SHP77 (cell line): ENCODE results near the gene ATP5PO.

Experiments
- DNase-seq, 2 experiments: peaks; one replicate each; lab custom pipeline; 2025; lab: John Stamatoyannopoulos, UW

ATP5PO gene

DNA sequence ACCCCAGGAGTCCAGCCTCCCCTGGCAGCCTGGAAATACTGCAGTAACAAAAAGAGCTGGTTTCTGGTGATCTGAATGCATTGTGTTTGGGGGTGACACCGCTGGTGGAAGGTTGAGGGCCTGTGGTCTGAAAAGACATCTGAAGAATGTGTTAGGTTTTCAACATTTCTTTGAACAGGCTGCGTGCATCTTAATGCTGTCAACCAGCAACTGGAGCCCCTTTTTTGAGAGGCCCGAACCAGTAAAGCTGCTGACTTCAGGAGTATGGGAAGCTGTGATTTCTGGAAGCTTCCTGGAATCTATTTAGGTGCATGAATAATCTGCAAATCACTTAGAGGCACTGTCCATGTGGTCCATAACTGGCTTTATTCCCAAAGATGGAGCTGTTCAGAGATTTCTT, 17.0 kb downstream of the ATP5PO start:
- no peak for DNase-seq

DNA sequence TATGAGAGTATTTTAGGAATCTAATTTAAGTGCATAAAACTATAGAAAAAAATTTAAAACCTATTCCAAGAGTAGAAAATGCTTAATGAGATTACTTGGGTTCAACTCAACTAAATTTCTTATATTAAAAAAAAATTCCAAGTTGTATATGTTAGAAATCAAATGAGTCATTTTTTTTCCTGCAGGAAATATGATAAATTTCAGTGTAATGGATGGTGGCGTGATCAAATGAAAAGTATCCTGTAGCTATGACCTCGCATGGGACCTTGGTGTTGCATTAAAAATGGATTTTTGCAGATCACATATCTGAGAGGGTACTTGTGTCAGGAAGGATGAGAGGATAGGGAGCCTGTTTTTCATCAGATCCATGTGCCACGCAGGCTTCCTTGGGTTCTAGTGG, 17.9 kb downstream of the ATP5PO start:
- no peak for DNase-seq

DNA sequence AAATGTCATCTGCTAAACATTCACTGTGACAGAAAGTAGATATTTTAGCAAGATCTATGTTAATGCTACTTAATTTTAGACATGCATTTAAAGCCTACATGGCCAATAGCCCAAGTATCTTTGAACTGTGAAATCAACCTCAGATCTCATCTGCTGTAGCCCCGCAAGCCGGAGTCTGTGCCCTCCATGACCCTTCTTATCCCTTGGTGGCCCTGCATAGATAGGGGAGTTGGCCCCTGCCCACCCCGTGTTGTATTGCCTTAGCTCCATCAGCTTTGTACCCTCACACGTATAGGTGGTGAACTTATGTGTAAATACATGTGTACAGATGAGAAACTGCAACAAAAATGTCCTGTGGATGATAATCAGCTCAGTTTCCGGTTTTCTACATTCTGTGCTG, 18.5 kb downstream of the ATP5PO start:
- DNase-seq: no peak

DNA sequence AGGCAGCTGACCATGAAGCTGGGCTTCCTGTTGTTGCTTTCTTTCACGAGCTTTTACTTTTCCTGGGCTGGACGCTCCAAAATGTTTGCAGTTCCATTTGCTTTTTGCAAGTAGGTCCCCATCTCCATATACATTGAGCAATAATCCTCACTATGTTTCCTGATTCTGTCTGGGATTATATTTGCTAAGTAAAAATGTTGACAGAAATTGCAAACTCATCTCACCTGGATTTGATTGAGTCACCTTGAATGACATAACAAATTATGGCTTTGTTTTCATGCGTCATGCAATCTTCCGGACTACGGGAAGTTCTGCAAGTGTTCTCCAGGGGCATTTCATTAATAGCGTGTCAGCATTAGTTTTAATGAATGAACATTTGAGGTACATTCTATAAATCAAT, 18.9 kb downstream of the ATP5PO start:
- DNase-seq: no peak

DNA sequence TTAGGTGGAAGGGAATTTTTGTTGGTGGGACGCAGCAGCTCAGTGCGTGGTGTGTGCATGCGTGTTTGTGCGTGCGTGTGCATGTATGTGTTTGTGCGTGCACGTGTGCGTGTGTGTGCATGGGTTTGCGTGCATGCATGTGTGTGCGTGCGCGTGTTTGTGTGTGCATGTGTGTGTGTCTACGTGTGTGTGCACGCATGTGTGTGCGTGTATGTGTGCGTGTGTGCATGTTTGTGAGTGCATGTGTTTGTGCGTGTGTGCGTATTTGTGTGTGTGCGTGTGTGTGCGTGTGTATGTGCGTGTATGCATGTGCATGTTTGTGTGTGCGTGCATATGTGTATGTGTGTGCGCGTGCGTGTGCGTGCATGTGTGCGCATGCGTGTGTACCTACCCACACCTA, 20.2 kb downstream of the ATP5PO start:
- DNase-seq: no peak

DNA sequence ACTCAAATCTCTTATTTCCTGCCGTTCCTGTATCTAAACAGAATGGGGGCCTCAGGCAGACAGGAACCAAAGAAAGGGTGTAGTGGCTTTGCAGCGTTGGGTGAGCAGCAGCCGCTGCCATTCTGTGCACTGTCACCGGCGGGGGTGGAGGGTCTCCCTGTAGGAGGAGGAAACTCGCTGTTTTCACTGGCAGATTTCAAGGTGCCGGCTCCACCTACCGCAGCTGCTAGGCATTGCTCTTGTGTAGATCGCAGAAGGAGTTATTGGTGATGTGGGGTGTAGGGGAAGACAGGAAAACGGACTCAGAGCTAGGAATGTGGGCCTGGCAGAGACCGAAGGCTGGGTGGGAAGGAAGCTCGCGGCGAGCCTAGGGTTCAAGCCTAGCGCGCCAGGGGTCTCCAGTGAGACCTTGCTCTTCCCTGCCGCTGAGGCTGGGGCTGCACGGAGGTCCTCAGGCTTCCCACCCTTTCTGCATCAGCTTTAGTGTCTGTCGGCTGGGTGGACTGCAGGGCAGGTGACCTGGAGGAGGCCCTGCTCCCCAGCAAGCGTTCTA, 20.8 kb downstream of the ATP5PO start:
- DNase-seq: peak; percentile 85 to 94

DNA sequence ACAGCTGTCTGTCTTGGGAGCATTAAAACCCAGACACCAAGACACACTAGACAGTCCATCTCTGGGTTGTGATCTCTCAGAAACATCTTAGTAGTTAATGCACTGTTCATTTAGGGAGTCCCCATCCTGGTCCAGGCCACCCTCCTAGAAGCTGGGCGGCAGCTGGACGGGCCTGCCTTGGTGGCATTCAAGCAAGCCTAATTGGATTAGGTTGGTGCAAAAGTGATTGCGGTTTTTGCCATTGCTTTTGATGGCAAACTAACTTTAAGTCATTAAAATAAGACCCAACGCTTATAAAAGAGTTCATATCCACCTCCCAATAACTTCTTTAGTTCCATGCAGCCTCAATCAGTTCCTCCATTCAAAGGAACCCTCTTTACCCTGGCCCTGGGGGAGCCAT, 21.7 kb downstream of the ATP5PO start:
- no peak for DNase-seq

DNA sequence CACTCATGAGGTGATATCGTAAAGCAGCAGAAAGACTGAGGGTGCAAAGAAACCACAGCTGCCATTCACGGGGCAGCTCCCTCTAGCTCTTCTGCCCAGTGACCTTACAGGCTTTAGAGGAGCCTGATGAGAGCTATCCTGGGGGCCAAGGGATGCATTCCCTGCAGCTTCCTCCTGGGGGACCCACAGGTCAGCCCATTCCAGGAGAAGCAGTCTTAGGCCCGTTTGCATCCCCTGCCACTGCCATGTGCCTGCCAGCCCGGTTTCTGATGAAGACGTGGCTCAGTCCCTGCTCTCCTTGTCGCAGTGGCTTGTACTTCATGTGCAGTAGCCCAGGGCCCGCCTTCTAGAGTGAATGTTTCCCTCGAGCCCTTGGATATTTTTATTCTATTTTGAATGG, 22.8 kb downstream of the ATP5PO start:
- DNase-seq: peak in 1 of 2 experiments; percentile 11

DNA sequence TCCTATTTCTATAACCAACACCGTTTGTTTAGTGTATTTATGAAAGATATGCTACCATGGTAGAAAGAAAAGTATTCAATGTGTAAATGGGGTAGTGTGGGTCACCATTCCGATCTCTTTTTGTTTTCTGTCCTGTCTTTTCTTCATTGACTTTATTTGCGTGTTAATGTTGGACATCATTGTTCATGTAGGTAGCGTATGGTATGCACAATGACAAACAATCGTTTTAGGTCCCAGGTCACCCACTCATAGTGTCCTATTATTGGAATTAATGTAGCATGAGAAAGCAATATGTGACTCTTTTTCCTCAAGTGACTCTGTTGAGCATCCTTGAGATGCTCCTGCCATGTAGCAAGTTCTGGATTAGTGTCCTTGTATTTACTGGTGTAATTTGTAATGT, 25.4 kb downstream of the ATP5PO start:
- no peak for DNase-seq

DNA sequence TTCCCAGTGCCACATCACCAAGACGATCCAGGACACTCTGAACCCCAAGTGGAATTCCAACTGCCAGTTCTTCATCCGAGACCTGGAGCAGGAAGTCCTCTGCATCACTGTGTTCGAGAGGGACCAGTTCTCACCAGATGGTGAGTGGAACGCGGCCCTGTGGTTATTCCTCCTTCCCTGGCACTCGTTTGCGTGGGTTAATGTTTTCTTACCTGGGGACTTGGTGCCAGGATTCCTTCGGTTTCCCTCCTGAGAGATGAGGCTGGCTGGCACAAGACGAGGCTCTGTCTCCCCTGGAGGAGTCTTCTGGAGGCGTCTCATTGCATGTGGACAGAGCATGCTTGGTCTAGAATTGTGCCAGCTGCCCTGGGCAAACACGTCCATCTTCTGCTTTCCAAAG, 29.3 kb downstream of the ATP5PO start:
- DNase-seq: no peak

DNA sequence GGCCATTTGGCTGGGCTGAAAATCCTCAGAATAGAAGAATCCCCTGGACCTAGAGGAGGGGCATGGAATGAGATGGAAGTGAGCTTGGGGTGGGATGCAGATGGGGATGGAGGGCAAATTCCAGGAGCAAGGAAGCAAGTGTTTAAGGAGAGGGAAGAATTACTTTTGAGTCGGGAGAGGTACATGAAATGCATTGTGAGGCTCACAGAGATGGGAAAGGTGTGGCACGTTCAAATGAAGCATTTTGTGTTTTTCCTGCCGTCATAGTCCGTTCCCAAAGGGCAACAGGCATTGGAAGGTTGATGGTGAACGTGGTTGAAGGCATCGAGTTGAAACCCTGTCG, 30.5 kb downstream of the ATP5PO start:
- DNase-seq: no peak

DNA sequence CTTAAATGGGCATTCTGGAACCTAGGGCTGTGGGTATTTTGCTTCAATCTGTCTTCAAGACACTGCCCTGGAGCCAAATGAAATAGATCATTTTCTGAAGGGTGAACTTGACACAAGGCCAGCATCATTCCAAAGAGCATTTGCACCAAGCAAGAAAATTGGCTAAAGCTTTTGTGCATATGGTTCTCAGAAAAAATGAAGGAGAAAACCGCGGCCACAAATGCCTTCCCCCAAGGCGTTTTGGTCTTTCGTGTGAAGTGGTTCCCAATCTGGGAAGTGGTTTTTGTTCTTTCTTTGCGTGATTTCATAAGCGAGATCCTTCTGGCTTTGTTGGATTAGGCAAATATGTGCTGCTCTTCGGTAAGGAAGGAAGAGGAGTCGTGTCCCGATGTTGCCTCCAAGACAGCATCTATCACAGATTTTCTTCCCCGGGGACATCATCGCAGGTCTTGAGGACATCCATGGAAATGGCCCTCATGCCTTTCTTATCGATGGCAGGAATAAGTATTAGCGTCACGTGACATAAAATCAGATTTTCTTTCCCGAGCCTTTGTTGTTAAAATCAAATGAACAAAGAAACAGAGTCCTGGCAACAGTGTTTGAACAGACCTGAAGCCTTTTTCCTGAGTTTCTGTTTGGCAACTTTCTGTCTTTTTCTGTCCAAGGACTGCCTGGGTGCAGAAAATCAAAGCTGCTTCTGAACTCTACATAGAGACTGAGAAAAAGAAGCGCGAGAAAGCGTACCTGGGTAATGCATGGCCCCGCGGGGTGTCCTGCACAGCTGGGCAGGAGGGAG, 31.0 kb downstream of the ATP5PO start:
- no peak for DNase-seq

DNA sequence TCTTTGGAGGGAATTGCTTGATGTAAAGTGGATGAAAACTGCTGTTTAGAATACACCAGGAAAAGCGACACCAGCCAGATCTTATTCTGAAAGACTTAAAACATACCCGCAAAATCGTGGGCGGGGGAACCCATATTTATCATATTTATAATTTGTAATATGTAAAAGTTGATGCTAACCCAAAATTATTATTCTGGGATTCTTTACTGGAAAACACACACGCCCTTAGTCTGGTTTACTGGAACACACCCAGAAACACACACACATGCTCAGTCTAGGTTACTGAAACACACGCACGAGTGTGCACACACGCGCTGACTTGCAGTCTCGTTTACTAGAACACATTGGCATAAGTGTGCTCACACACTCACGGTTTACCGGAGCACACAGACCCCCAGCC, 32.5 kb downstream of the ATP5PO start:
- DNase-seq: no peak

DNA sequence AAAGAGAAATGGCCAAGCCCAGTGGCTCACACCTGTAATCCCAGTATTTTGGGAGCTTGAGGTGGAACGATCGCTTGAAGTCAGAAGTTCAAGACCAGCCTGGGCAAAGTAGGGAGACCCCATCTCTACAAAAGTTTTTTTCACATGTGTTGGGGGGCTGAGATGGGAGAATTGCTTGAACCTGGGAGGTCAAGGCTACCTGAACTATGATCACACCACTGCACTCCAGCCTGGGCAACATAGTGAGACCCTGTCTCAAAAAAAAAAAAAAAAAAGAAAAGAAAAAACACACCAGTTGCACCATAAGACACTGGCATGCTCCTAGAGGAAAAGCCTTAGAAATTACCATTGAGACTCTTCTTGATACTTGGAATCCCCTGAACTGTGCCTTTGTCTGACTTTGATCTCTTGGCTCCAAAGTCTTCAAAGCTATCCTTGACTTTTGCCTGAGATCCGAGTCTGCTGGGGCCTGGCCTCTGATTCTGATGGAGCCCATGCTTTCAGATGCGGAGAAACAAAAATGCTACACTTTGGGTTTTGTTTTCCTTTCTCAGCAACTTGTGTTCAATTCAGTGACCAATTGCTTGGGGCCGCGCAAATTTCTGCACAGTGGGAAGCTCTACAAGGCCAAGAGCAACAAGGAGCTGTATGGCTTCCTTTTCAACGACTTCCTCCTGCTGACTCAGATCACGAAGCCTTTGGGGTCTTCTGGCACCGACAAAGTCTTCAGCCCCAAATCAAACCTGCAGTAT, 33.7 kb downstream of the ATP5PO start:
- DNase-seq: no peak

DNA sequence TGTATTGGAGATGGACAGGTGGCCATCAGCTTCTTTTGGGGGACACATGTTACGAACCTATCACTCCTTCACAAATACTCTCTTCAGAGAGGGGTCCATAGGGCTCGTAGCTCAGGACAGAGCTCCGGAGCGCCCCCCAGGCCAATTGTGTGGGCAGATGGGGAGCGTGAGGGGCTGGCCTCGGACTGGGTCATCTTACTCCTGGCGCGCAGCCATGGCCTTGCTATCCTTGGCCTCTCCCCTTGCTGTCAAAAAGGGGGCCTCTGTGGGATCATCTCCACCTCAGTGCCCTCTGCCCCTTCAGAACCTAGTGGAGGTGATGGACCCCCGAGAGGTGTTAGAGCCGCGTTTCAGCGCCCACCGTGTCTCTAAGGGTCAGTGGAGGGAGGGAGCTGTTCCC, 35.0 kb downstream of the ATP5PO start:
- DNase-seq: no peak

DNA sequence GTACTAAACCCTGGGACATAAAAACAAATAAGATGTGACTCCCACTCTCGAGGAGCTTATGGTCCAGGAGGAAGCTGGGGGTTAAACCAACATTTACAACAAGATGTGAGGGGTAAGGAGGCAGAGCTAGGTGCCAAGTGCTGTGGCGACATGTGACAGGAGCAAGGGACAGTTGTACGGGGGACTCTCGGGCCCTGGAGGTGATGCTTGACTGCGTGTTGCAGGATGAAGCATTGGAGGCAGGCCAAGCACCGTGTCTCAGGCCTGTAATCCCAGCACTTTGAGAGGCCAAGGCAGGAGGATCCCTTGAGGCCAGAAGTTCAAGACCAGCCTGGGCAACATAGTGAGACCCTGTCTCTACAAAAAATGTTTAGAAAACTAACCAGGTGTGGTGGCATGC, 36.8 kb downstream of the ATP5PO start:
- DNase-seq: no peak

DNA sequence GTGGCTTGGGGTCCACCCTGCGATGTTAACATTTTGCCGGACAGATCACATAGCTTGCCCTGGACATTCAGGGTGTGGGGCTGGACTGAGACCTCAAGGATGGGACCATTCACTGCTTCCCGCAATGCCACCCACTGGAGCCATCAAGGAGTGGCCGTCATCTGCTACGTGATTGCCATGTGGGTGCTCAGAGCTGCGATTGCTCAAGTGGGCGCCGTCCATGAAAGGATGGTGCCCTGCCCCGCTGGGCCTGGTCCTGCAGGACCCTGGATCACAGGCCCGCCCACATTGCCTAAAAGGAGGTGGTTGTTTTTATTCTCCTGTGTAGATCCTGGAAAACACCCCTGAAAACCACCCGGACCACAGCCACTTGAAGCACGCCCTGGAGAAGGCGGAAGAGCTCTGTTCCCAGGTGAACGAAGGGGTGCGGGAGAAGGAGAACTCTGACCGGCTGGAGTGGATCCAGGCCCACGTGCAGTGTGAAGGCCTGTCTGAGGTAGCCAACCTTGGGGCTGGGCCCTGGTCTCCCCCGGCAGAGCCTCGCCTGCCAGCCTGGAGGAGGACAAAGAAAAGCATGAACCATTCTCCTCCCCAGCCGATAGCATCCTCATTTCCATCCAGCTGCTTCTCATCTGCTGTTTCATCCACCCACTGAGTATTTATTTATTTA, 40.4 kb downstream of the ATP5PO start:
- no peak for DNase-seq

DNA sequence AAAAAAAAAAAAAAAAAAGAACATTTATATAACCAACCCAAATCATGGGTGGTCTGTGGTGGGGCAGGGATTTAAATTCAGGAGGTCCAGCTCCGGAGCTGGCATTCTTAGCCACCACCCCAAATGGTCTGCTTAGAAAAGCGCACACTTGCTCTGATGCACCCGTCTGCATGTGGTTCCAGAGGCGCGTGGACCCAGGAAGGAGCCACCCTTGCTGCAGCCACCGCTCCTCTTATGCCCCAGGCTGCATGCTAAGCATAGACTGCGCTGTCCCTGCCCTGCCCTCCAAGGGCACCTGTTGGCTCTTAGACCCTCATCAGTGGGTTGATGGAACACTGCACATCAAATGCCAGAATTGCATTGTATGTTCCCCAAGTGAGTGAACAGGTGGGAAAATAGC, 41.4 kb downstream of the ATP5PO start:
- DNase-seq: no peak

DNA sequence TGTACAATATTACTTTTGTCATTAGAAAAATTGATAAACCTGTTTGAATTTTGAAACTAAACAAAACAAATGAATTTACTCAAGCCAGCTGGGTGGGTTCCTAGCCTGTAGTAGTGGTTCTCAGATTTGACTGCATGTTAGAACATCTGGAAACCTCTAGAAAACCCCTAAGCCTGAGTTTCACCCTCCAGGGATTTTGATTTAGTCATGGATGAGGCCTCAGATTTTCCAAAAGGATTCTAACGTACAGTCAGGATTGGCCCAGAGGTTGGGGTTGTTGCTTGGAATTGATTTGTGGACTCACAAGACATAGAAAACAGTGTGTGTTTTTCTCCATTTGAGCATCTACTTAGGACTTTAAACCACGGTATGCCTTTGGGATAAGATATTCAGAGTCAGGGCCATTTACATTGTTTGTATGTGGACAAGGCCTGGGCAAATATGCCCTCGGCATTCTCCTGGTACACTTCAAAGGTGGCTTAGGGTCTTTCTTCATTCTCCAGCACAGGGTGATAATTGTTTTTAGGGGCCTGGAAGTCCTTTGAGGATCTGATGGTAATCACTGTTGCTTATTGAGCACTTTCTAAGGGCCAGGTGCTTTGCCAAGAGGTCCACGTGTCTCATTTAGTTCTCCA, 42.6 kb downstream of the ATP5PO start:
- no peak for DNase-seq

DNA sequence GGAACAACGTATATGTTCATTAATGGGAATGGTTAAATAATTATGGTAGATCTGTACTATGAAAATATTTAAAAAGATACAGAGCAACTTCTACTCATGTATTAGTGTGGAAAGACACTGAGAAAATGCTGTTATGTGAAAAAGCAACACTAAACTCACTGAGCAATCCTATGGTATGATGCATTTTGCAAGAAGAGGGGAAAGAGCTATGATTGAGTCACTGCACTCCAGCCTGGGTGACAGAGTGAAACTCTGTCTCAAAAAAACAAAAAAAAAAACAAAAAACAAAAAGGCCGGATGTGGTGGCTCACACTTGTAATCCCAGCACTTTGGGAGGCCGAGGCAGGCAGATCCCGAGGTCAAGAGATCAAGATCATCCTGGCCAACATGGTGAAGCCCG, 44.4 kb downstream of the ATP5PO start:
- no peak for DNase-seq

DNA sequence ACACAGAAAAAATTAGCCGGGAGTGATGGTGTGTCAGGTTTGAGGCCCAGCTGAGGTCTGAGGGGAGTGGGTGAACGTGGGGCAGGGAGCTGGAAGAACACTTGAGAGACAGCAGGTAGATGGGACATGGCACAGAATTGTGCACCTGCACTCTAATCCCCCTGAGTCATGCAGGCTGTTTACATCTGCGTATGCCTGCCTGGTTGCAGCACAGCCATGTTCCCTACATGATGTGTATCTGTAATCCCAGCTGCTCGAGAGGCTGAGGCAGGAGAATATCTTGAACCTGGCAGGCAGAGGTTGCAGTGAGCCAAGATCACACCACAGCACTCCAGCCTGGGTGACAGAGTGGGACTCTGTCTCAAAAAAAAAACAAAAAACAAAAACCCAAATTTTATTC, 44.8 kb downstream of the ATP5PO start:
- DNase-seq: peak; percentile 38 to 68

DNA sequence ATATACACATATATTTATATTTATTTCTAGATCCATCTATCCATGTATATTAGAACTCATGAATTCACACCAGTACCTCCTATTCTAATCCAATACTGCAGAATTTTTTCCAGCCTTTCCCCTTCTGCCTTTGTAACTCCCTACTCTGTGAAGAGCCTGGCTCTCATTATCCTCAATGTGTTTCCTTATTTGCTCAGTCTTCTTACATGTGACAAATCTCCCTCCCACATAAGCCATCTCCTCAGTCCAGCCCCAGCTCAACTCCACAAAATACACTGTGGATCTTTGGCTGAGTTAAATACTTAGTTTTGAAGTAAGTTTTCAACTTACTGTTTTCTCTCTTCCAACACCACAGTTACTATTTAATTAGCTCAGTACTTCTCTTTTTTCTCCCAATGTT, 45.7 kb downstream of the ATP5PO start:
- no peak for DNase-seq
